ENCODE measurements around the gene CD2BP2. TPM values are rescaled to one million over a fixed set of nuclear protein-coding genes. Genes with fewer than 3 reads are reported as not detected.
"Not testable (repeated sequence)": the region's sequence is repeated elsewhere in the genome, so short reads cannot be mapped to it uniquely, and the experiment has no call there.

Gene CD2BP2
- total RNA-seq, 2 experiments from 2014 or later, result 39.1 to 41.7 TPM

GRCh38 chr16:30334473-30334989 lies 20.6 kb downstream of the CD2BP2 start:
- H3K4me1 Mint-ChIP-seq (ENCODE audit: low read depth), result peaks cover 20% of the 10 kb centered on the region
- POLR2A ChIA-PET, result interaction anchor here (1.0 to 2.4 kb wide), 8 partner anchors 20 to 324 kb away, joined by 3 to 17 read pairs (median 8); partner anchors contain the start of genes ALDOA, CD2BP2, SEPTIN1 and TBC1D10B

GRCh38 chr16:30324220-30324619 lies 30.9 kb downstream of the CD2BP2 start:
- H3K9me3 Mint-ChIP-seq; H3K4me1 ChIP-seq (ENCODE audit: insufficient read depth, low read length); H3K36me3 ChIP-seq (ENCODE audit: insufficient read depth, low read length); POLR2A ChIA-PET; H3K27me3 Mint-ChIP-seq; H3K4me3 ChIP-seq (ENCODE audit: low read length); ATAC-seq (ENCODE audit: poor library complexity); H3K27me3 ChIP-seq (ENCODE audit: control insufficient read depth in 1 of 2, insufficient read depth in 2 of 2, low read length in 2 of 2); H3K27ac ChIP-seq (ENCODE audit: low read depth in 1 of 2, low read length in 2 of 2); intact Hi-C loops (cut with DNase I, micrococcal nuclease); H3K9me3 ChIP-seq (ENCODE audit: control insufficient read depth in 1 of 2, insufficient read depth in 1 of 2, low read length in 2 of 2); H3K4me3 Mint-ChIP-seq; DNase-seq; CTCF ChIA-PET: not testable (repeated sequence)
- H3K36me3 Mint-ChIP-seq (ENCODE audit: low read depth), result peaks cover 15% of the 10 kb centered on the region
- peaks cover 29% of the 10 kb centered on the region for H3K4me1 Mint-ChIP-seq (ENCODE audit: low read depth)
- peak overlapping the region; percentile 69 for H3K27ac Mint-ChIP-seq

More at GRCh38 chr16:30334473-30334989, 20.6 kb downstream of the CD2BP2 start:
- intact Hi-C loops (cut with DNase I, micrococcal nuclease), result loop anchor here (2.0 to 10.0 kb wide), 2 partner anchors 20 to 430 kb away; partner anchors contain the start of genes CD2BP2 (in 1 of the 2), CFAP119 (in 1 of the 2) and RNF40 (in 1 of the 2)
- peak; percentile 82 for ATAC-seq (ENCODE audit: poor library complexity)
- not testable (repeated sequence) for H3K27me3 ChIP-seq (ENCODE audit: control insufficient read depth in 1 of 2, insufficient read depth in 2 of 2, low read length in 2 of 2); H3K36me3 ChIP-seq (ENCODE audit: insufficient read depth, low read length); H3K9me3 ChIP-seq (ENCODE audit: control insufficient read depth in 1 of 2, insufficient read depth in 1 of 2, low read length in 2 of 2); H3K9me3 Mint-ChIP-seq; H3K36me3 Mint-ChIP-seq (ENCODE audit: low read depth); H3K27me3 Mint-ChIP-seq
- Histone ChIP-seq H3K4me3 (ENCODE audit: low read length) (peak overlapping the region; percentile 58), H3K27ac (ENCODE audit: low read depth in 1 of 2, low read length in 2 of 2) (peak overlapping the region in 1 of 2 donors; percentile 53), H3K4me1 (ENCODE audit: insufficient read depth, low read length) (peaks cover 13% of the 10 kb centered on the region)
- H3K27ac Mint-ChIP-seq, result peak overlapping the region; percentile 90
- H3K4me3 Mint-ChIP-seq, result peak overlapping the region; percentile 97
- CTCF ChIA-PET, result interaction anchor here (0.6 to 2.0 kb wide), 2 partner anchors 75 to 302 kb away, joined by 3 to 7 read pairs; no protein-coding TSS in a partner anchor
- DNase-seq, result peak; percentile 63 to 92 (median 84)

GRCh38 chr16:30318647-30319046 lies 36.5 kb downstream of the CD2BP2 start:
- H3K4me1 Mint-ChIP-seq (ENCODE audit: low read depth), result peaks cover 19% of the 10 kb centered on the region
- H3K4me1 ChIP-seq (ENCODE audit: insufficient read depth, low read length); intact Hi-C loops (cut with DNase I, micrococcal nuclease); H3K36me3 Mint-ChIP-seq (ENCODE audit: low read depth); ATAC-seq (ENCODE audit: poor library complexity); H3K36me3 ChIP-seq (ENCODE audit: insufficient read depth, low read length); H3K27ac ChIP-seq (ENCODE audit: low read depth in 1 of 2, low read length in 2 of 2); CTCF ChIA-PET; H3K27me3 Mint-ChIP-seq; H3K4me3 Mint-ChIP-seq; H3K27me3 ChIP-seq (ENCODE audit: control insufficient read depth in 1 of 2, insufficient read depth in 2 of 2, low read length in 2 of 2); POLR2A ChIA-PET; H3K9me3 ChIP-seq (ENCODE audit: control insufficient read depth in 1 of 2, insufficient read depth in 1 of 2, low read length in 2 of 2); DNase-seq; H3K4me3 ChIP-seq (ENCODE audit: low read length); H3K27ac Mint-ChIP-seq; H3K9me3 Mint-ChIP-seq: not testable (repeated sequence)

DNA sequence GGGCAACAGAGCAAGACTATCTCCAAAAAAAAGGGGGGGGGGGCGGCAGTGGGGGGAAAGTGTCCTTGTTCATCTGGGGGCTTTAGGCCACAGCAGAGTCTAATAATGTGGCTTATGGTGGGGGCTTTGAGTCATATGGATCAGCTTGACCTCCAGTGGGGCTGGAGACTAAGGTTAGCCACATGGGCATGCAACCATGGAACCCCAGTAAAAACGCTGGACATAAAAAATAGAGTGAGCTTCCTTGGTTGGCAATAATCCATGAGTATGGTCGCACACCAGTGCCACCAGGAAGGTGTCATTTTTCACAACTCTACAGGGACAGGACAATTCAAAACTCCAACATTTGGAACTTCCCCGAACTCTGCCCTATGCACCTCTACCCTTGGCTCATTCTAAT lies 44.2 kb downstream of the CD2BP2 start:
- CTCF ChIA-PET; H3K4me3 Mint-ChIP-seq; intact Hi-C loops (cut with DNase I, micrococcal nuclease); H3K36me3 ChIP-seq (ENCODE audit: insufficient read depth, low read length); ATAC-seq (ENCODE audit: poor library complexity); H3K27ac Mint-ChIP-seq; H3K4me3 ChIP-seq (ENCODE audit: low read length); H3K9me3 Mint-ChIP-seq; POLR2A ChIA-PET; H3K36me3 Mint-ChIP-seq (ENCODE audit: low read depth); H3K27me3 Mint-ChIP-seq; H3K27ac ChIP-seq (ENCODE audit: low read depth in 1 of 2, low read length in 2 of 2); H3K9me3 ChIP-seq (ENCODE audit: control insufficient read depth in 1 of 2, insufficient read depth in 1 of 2, low read length in 2 of 2); H3K27me3 ChIP-seq (ENCODE audit: control insufficient read depth in 1 of 2, insufficient read depth in 2 of 2, low read length in 2 of 2); H3K4me1 ChIP-seq (ENCODE audit: insufficient read depth, low read length); DNase-seq: not testable (repeated sequence)
- H3K4me1 Mint-ChIP-seq (ENCODE audit: low read depth), result peaks cover 37% of the 10 kb centered on the region

- H3K4me3 ChIP-seq (ENCODE audit: low read length); H3K27me3 ChIP-seq (ENCODE audit: control insufficient read depth in 1 of 2, insufficient read depth in 2 of 2, low read length in 2 of 2); H3K4me1 ChIP-seq (ENCODE audit: insufficient read depth, low read length); intact Hi-C loops (cut with DNase I, micrococcal nuclease); H3K36me3 Mint-ChIP-seq (ENCODE audit: low read depth); CTCF ChIA-PET; H3K9me3 Mint-ChIP-seq; DNase-seq; H3K36me3 ChIP-seq (ENCODE audit: insufficient read depth, low read length); H3K9me3 ChIP-seq (ENCODE audit: control insufficient read depth in 1 of 2, insufficient read depth in 1 of 2, low read length in 2 of 2); H3K4me3 Mint-ChIP-seq; H3K27ac ChIP-seq (ENCODE audit: low read depth in 1 of 2, low read length in 2 of 2); ATAC-seq (ENCODE audit: poor library complexity); POLR2A ChIA-PET; H3K27me3 Mint-ChIP-seq: not testable (repeated sequence)
- Mint-ChIP-seq H3K4me1 (ENCODE audit: low read depth) (peaks cover 26% of the 10 kb centered on the region), H3K27ac (peak overlapping the region; percentile 16)
These were observed 45.9 kb downstream of the CD2BP2 start for GRCh38 chr16:30309255-30309654.

Other genes with a start within 250 kb of the CD2BP2 start
- gene GDPD3, start 241.8 kb downstream of the CD2BP2 start, total RNA-seq, result 1 to 10 TPM; 5.2 to 6.4 TPM
- gene MAPK3, start 232.1 kb downstream of the CD2BP2 start, total RNA-seq, result 10 to 100 TPM; 49.0 to 51.5 TPM
- 100 to 1,000 TPM; 411 to 416 TPM for gene CORO1A, start 171.7 kb downstream of the CD2BP2 start, total RNA-seq
- gene BOLA2B, start 161.6 kb downstream of the CD2BP2 start, total RNA-seq, result 10 to 100 TPM; 41.3 to 46.3 TPM
- 10 to 100 TPM; 18.4 to 28.0 TPM for gene SLX1A, start 161.4 kb downstream of the CD2BP2 start, total RNA-seq
- gene SULT1A3, start 156.1 kb downstream of the CD2BP2 start, total RNA-seq, result 10 to 100 TPM; 15.0 to 16.1 TPM
- 10 to 100 TPM; 10.8 to 12.2 TPM for gene NPIPB13, start 106.8 kb downstream of the CD2BP2 start, total RNA-seq
- gene TBC1D10B, start 15.2 kb upstream of the CD2BP2 start, total RNA-seq, result 10 to 100 TPM; 12.7 to 14.7 TPM
- gene MYL11, start 19.5 kb upstream of the CD2BP2 start, total RNA-seq, result 1 to 10 TPM in 1 of 2 experiments, under 1 TPM in 1; 0.95 to 2.4 TPM
- gene SEPTIN1, start 27.3 kb upstream of the CD2BP2 start, total RNA-seq, result 100 to 1,000 TPM; 161 to 163 TPM
- gene ZNF48, start 40.1 kb upstream of the CD2BP2 start, total RNA-seq, result 1 to 10 TPM; 3.4 to 3.5 TPM
- 1 to 10 TPM in 1 of 2 experiments, under 1 TPM in 1; 0.80 to 1.2 TPM for gene ZNF771, start 52.3 kb upstream of the CD2BP2 start, total RNA-seq
- gene DCTPP1, start 74.7 kb upstream of the CD2BP2 start, total RNA-seq, result 1 to 10 TPM; 5.4 to 6.5 TPM
- 10 to 100 TPM; 25.4 to 25.9 TPM for gene SEPHS2, start 90.6 kb upstream of the CD2BP2 start, total RNA-seq
- gene ITGAL, start 117.4 kb upstream of the CD2BP2 start, total RNA-seq, result 100 to 1,000 TPM; 186 to 187 TPM
- gene ZNF768, start 171.3 kb upstream of the CD2BP2 start, total RNA-seq, result 1 to 10 TPM; 3.9 to 4.1 TPM
- 1 to 10 TPM; 6.3 to 6.7 TPM for gene ZNF747, start 179.6 kb upstream of the CD2BP2 start, total RNA-seq
- gene ZNF764, start 203.1 kb upstream of the CD2BP2 start, total RNA-seq, result 10 to 100 TPM; 20.4 to 22.9 TPM
- 1 to 10 TPM; 8.8 to 9.6 TPM for gene ZNF688, start 216.4 kb upstream of the CD2BP2 start, total RNA-seq
- gene ZNF785, start 230.4 kb upstream of the CD2BP2 start, total RNA-seq, result 1 to 10 TPM; 6.6 to 7.7 TPM